NCI-H748 (cell line): Measurements from ENCODE around the gene MARK3.

Source experiments
- DNase-seq: peaks from one replicate; lab custom pipeline; 2025; ENCODE audit not compliant: unreplicated experiment; lab: John Stamatoyannopoulos, UW

MARK3 gene

DNA sequence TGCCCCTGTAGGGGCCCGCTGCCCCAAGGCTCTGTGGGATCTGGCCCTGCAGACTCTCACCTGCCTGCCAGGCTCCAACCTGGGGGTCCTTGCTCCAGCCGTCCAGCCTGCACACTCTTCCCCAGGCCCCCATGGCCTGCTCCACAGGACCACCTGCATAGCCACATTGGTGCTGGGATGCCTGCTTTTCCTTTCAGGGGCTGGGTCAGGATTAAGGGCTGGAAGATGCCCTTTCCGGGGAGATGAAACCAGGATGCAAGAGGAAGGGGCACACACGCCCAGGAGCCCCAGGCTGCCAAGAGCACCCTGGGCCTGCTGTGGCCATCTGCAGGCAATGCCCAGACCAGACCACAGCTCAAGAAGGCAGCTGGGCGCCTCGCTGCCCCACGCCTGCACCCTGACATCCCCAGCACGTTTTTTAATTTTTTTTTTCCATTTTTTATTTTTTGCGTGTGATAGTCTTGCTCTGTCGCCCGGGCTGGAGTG lies 162.3 kb downstream of the MARK3 start:
- no peak for DNase-seq

DNA sequence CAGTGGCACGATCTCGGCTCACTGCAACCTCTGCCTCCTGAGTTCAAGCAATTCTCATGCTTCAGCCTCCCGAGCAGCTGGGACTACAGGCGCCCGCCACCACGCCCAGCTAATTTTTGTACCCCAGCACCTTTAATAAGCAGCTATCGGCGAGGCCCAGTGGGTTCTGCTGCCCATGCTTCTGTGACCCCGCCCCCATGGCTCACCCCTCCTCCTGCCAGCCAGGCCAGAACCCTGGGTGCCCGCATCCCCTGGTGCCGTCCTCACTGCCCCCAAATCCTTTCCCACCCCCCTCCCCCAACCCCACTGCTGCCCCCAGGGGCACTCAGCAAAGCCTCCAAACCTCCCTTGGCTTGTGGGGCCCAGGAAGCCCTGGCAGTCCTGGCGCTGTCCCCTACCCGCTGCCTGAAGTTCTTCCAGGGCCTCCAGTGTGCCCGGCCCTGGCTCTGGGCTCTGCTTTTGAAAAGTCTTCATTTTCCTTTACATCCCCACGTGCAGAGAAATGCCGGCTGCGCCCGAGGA lies 162.8 kb downstream of the MARK3 start:
- no peak for DNase-seq

GRCh38 chr14:103548463-103549351 lies 163.5 kb downstream of the MARK3 start:
- no peak for DNase-seq

DNA sequence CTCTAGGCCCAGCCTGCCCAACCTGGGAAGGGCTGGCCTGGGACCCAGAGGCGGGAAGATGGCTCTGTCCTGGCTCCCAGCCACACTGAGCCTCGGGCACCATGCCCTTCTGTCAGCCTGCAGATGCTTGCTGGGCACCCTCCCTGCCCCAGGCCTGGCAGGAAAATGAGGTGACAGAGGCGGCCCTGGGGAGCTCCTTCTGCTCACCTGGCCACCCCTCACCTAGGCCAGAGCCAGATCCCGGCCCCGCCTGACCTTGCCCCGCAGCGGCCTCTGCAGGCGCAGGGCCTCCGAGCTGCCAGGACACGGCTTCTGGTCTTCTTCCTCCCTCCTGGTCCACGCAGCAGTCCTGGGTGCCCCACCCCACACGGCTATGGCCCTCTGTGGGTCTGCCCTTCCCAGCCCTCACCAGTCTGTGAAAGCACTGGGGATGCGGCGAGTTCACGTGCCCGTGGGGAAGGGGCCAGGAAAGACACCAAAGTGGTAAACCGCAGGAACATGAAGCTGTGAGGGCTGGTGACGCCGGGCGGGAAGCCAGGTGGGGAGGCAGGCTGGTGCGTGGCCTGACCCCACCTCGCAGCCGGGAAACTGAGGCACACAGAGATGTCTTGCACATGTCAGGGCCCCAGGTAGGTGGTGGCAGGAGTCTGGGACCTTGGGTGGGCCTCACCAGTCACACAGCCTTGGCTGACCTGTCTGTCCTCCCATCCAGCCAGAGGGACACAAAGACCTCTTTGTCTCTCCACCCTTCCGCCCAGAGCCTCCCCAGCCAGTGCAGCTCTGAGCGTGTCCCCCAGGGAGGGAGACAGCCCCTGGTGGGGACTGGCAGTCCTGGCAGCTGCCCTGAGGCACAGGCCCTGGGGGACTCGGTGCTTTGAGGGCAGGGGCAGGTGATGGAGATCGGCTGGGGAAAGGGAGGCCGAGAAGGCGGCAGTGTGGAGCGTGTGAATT lies 164.4 kb downstream of the MARK3 start:
- no peak for DNase-seq

- DNase-seq, result no peak
Observed at GRCh38 chr14:103550451-103551337, 165.5 kb downstream of the MARK3 start.

DNA sequence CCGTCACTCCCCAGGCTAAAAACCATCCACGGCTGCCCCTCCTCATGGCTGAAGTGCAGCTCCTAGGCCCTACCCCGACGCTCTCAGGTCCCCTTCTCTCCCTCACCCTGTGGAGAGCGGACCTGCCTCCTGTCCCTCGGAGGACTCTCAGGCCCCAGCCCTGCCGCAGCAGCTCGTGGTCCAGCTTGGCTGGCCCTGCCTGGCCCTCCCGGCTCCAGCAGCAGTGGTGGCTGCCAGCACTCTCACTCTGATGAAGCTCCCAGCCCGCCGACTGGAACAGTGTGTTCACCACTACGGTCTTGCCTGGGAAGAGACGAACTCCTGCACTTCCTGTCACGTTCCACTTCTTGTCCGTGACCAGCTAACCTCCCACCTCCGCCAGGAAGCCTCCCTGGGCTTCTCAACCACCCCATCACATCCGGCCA lies 166.1 kb downstream of the MARK3 start:
- no peak for DNase-seq

DNA sequence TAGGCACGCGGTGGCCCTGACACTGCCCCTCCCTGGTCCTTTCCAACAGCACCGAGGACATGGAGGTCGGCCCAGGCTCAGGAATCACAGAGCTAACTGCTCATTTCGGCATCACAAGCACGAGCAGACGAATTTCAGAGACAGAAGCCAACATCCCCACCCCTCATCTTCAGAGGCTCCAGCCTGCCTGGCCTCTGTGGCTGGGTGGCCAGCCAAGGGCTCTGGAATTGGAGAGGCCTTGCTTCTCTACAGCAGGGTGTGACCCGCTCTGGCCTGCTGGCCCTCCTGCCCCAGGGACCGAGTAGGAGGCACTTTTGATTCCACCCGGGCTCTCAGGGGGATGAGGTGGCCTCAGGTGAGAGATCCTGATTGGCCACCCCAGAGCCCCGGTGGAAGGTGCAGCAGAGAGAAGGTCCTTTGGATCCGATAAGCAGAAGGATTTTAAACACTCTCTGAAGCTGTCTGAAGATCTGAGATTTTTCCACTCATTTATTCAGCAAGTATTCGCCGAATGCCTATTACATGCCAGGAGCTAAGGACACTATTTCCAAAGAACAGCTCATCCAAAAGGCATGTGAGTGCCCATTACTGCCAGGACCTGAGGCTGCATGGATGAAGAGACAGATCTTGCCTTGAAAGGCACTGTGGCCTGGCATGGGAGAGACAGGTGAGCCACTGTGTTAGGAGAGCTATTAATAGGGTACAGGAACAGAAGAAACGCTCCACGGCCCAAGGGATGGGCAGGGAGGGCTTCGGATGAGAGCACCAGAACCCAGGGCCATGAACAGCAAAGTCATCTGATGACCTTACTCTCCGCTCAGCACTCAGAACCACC lies 167.0 kb downstream of the MARK3 start:
- no peak for DNase-seq

DNA sequence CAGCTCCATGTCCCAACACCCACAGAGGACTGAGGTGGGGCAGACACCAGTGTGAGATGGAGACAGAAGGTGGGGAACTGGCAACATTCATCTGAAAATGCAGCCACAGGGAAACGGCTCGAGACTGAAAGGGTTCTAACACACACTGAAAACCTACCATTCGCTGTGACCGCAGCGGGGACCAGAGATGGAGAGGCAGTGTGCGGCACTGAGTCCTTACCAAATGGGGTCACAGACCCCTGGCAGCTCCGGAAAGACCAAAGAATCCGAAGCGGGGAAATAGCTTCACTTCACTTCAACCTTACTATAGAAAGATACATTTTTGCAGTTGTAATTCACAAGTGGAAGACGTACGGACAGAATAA lies 167.6 kb downstream of the MARK3 start:
- DNase-seq, result no peak
